ENCODE results near the gene PIGS. TPM values are rescaled to one million over a fixed set of nuclear protein-coding genes. Genes with fewer than 3 reads are reported as not detected.

The PIGS gene
- polyA plus RNA-seq (2013, experiment 1 of 4), result 47.0 TPM
- polyA plus RNA-seq (2013, experiment 2 of 4), result 50.9 TPM
- 51.5 TPM for polyA plus RNA-seq (2013, experiment 3 of 4)
- polyA plus RNA-seq (2013, experiment 4 of 4), result 56.8 TPM

GRCh38 chr17:28571361-28572122 is at the start of gene PIGS:
Gene PIGS, minus strand, starts transcription at chr17:28571524. Its CDS starts 28 bp downstream, at chr17:28571496.
- H3K27me3 ChIP-seq (ENCODE audit: control insufficient read depth, insufficient read depth, low read length, poor library complexity, severe bottlenecking), result peaks cover 27% of the 10 kb centered on the region
- H3K4me3 ChIP-seq (ENCODE audit: insufficient read depth, low read depth, low read length), result peak within 1 kb of the TSS; percentile 96
- 2% methylated on average over 49 of the region's 49 CpGs for WGBS, 2 experiments
- no peaks in the 10 kb centered on the region for H3K9me3 ChIP-seq (ENCODE audit: control insufficient read depth, low read length)
- no peaks in the 10 kb centered on the region for H3K4me1 ChIP-seq (ENCODE audit: control insufficient read depth, insufficient read depth, low read length)
- no peak within 1 kb of the TSS for H3K27ac ChIP-seq (ENCODE audit: insufficient read depth, low read depth, low read length, poor library complexity, severe bottlenecking)
- H3K36me3 ChIP-seq (ENCODE audit: control insufficient read depth, insufficient read depth, low read length), result no peaks in the 10 kb centered on the region

DNA sequence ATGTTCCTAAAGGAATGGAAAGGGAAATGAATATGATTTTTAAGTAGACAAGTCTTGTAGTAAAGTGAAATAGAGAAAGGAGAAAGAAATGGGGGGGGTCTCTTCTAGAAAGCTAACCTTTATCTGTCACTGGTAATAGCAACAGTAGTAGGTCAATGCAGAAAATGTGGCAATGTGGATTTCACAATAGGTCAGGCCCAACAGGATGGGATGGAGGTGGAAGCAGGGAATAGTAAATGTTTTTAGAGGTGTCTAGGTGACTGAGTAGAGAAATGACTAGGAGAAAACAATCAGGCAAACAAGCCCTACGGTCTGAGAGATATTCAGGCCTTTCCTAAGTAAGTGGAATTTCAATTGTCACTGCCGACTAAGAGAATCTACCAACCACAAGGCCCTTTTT is 48.7 kb upstream of the PIGS start:
- Histone ChIP-seq H3K4me1 (ENCODE audit: control insufficient read depth, insufficient read depth, low read length) (no peaks in the 10 kb centered on the region), H3K27me3 (ENCODE audit: control insufficient read depth, insufficient read depth, low read length, poor library complexity, severe bottlenecking) (no peaks in the 10 kb centered on the region), H3K4me3 (ENCODE audit: insufficient read depth, low read depth, low read length) (no peak overlapping the region), H3K27ac (ENCODE audit: insufficient read depth, low read depth, low read length, poor library complexity, severe bottlenecking) (no peak overlapping the region), H3K36me3 (ENCODE audit: control insufficient read depth, insufficient read depth, low read length) (peaks cover 87% of the 10 kb centered on the region), H3K9me3 (ENCODE audit: control insufficient read depth, low read length) (no peaks in the 10 kb centered on the region)
- 92 to 95% methylated on average over 2 of the region's 2 CpGs for WGBS, 2 experiments

DNA sequence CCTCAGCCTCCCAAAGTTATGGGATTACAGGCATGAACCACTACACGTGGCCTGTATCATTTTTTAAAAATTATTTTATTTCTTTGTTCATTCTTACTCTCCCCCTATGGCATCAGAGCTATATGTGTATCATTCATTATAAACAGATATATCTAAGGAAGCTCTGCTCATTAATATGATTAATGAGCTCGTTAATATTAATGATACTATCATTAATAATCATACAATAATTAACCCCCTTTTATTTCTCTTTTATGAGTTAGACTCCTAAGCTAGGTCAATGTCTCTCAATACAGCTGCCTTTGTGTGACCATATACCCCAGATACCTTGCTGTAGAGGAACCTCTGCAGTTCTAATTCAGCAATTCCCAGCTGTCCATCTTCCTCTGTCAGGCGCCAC is 47.1 kb upstream of the PIGS start:
- Histone ChIP-seq H3K27me3 (ENCODE audit: control insufficient read depth, insufficient read depth, low read length, poor library complexity, severe bottlenecking) (no peaks in the 10 kb centered on the region), H3K36me3 (ENCODE audit: control insufficient read depth, insufficient read depth, low read length) (peaks cover 84% of the 10 kb centered on the region), H3K9me3 (ENCODE audit: control insufficient read depth, low read length) (no peaks in the 10 kb centered on the region), H3K4me3 (ENCODE audit: insufficient read depth, low read depth, low read length) (no peak overlapping the region), H3K4me1 (ENCODE audit: control insufficient read depth, insufficient read depth, low read length) (no peaks in the 10 kb centered on the region), H3K27ac (ENCODE audit: insufficient read depth, low read depth, low read length, poor library complexity, severe bottlenecking) (no peak overlapping the region)
- WGBS, 2 experiments, result 90 to 99% methylated on average over 2 of the region's 3 CpGs

GRCh38 chr17:28616281-28616680 is 45.0 kb upstream of the PIGS start:
- 90 to 96% methylated on average over 7 of the region's 7 CpGs for WGBS, 2 experiments
- no peaks in the 10 kb centered on the region for H3K27me3 ChIP-seq (ENCODE audit: control insufficient read depth, insufficient read depth, low read length, poor library complexity, severe bottlenecking)
- peaks cover 63% of the 10 kb centered on the region for H3K36me3 ChIP-seq (ENCODE audit: control insufficient read depth, insufficient read depth, low read length)
- no peak overlapping the region for H3K4me3 ChIP-seq (ENCODE audit: insufficient read depth, low read depth, low read length)
- no peaks in the 10 kb centered on the region for H3K9me3 ChIP-seq (ENCODE audit: control insufficient read depth, low read length)
- H3K27ac ChIP-seq (ENCODE audit: insufficient read depth, low read depth, low read length, poor library complexity, severe bottlenecking), result no peak overlapping the region
- H3K4me1 ChIP-seq (ENCODE audit: control insufficient read depth, insufficient read depth, low read length), result no peaks in the 10 kb centered on the region

GRCh38 chr17:28615260-28615940 is 44.1 kb upstream of the PIGS start:
- Histone ChIP-seq H3K36me3 (ENCODE audit: control insufficient read depth, insufficient read depth, low read length) (peaks cover 54% of the 10 kb centered on the region), H3K4me3 (ENCODE audit: insufficient read depth, low read depth, low read length) (no peak overlapping the region), H3K27me3 (ENCODE audit: control insufficient read depth, insufficient read depth, low read length, poor library complexity, severe bottlenecking) (no peaks in the 10 kb centered on the region), H3K27ac (ENCODE audit: insufficient read depth, low read depth, low read length, poor library complexity, severe bottlenecking) (no peak overlapping the region), H3K9me3 (ENCODE audit: control insufficient read depth, low read length) (no peaks in the 10 kb centered on the region), H3K4me1 (ENCODE audit: control insufficient read depth, insufficient read depth, low read length) (no peaks in the 10 kb centered on the region)
- WGBS, 2 experiments, result 96 to 97% methylated on average over 3 to 4 of the region's 4 CpGs

DNA sequence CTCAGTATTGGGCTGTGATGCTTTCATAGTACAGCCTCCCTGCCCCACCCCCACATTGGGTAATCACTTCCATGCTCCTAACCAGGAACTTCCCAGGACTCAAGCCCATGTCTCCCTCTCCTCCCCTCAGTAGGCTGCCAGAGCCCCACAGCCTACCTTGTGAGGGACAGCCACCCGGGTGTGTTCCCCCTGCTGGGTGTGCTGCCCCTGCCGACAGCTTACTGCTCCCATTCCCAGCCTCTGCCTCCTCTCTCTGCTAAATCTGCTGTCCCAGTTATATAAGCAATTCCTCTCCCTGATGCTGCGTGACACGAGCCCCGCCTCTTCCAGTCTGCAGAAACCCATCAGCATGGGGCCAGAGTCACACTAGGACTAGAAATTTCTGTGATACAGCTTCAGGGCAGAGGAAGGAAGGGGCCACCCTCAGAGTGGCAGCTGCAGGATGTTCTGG is 42.6 kb upstream of the PIGS start, which contains the start of gene RSKR:
RSKR (minus strand) TSS at position 255 of the 451 bp plus-strand sequence; CDS start at position 231, 24 bp downstream.
- Histone ChIP-seq H3K4me1 (ENCODE audit: control insufficient read depth, insufficient read depth, low read length) (no peaks in the 10 kb centered on the region), H3K36me3 (ENCODE audit: control insufficient read depth, insufficient read depth, low read length) (peaks cover 41% of the 10 kb centered on the region), H3K27me3 (ENCODE audit: control insufficient read depth, insufficient read depth, low read length, poor library complexity, severe bottlenecking) (no peaks in the 10 kb centered on the region), H3K9me3 (ENCODE audit: control insufficient read depth, low read length) (no peaks in the 10 kb centered on the region), H3K4me3 (ENCODE audit: insufficient read depth, low read depth, low read length) (no peak within 1 kb of the TSS), H3K27ac (ENCODE audit: insufficient read depth, low read depth, low read length, poor library complexity, severe bottlenecking) (no peak within 1 kb of the TSS)
- WGBS, 2 experiments, result 89 to 91% methylated on average over 5 of the region's 5 CpGs

GRCh38 chr17:28612936-28613872 is 41.9 kb upstream of the PIGS start:
- H3K27me3 ChIP-seq (ENCODE audit: control insufficient read depth, insufficient read depth, low read length, poor library complexity, severe bottlenecking), result no peaks in the 10 kb centered on the region
- 87 to 90% methylated on average over 6 of the region's 6 CpGs for WGBS, 2 experiments
- H3K36me3 ChIP-seq (ENCODE audit: control insufficient read depth, insufficient read depth, low read length), result peaks cover 35% of the 10 kb centered on the region

DNA sequence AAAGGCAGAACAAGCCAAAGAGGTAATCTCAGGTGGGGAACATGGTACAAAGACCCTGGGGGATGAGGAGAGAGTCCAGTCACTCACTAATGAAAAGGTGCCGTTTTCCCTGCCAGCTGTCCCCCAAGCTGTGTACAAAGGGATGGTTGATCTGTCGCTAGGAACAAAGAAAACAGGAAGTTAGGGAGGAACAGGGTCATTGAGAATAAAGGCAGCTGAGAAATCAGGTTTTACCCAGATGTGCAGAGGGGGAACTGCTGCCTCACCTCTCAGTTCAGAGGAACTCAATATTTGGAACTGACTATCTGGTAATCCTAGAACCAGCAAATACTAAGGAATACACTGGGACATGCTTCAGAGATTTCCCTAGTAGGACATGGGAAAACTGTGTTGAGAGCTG is 41.2 kb upstream of the PIGS start:
- 92 to 98% methylated on average over 2 of the region's 2 CpGs for WGBS, 2 experiments
- H3K36me3 ChIP-seq (ENCODE audit: control insufficient read depth, insufficient read depth, low read length), result peaks cover 30% of the 10 kb centered on the region
- H3K27ac ChIP-seq (ENCODE audit: insufficient read depth, low read depth, low read length, poor library complexity, severe bottlenecking), result no peak overlapping the region
- H3K4me3 ChIP-seq (ENCODE audit: insufficient read depth, low read depth, low read length), result no peak overlapping the region
- no peaks in the 10 kb centered on the region for H3K9me3 ChIP-seq (ENCODE audit: control insufficient read depth, low read length)
- no peaks in the 10 kb centered on the region for H3K4me1 ChIP-seq (ENCODE audit: control insufficient read depth, insufficient read depth, low read length)
- no peaks in the 10 kb centered on the region for H3K27me3 ChIP-seq (ENCODE audit: control insufficient read depth, insufficient read depth, low read length, poor library complexity, severe bottlenecking)

More at GRCh38 chr17:28612936-28613872, 41.9 kb upstream of the PIGS start:
- Histone ChIP-seq H3K4me1 (ENCODE audit: control insufficient read depth, insufficient read depth, low read length) (no peaks in the 10 kb centered on the region), H3K4me3 (ENCODE audit: insufficient read depth, low read depth, low read length) (no peak overlapping the region), H3K27ac (ENCODE audit: insufficient read depth, low read depth, low read length, poor library complexity, severe bottlenecking) (no peak overlapping the region), H3K9me3 (ENCODE audit: control insufficient read depth, low read length) (no peaks in the 10 kb centered on the region)

GRCh38 chr17:28610376-28610775 is 39.1 kb upstream of the PIGS start:
- Histone ChIP-seq H3K4me1 (ENCODE audit: control insufficient read depth, insufficient read depth, low read length) (no peaks in the 10 kb centered on the region), H3K36me3 (ENCODE audit: control insufficient read depth, insufficient read depth, low read length) (peaks cover 17% of the 10 kb centered on the region), H3K9me3 (ENCODE audit: control insufficient read depth, low read length) (no peaks in the 10 kb centered on the region), H3K4me3 (ENCODE audit: insufficient read depth, low read depth, low read length) (no peak overlapping the region), H3K27ac (ENCODE audit: insufficient read depth, low read depth, low read length, poor library complexity, severe bottlenecking) (no peak overlapping the region), H3K27me3 (ENCODE audit: control insufficient read depth, insufficient read depth, low read length, poor library complexity, severe bottlenecking) (no peaks in the 10 kb centered on the region)
- WGBS, 2 experiments, result 94 to 95% methylated on average over 8 of the region's 8 CpGs
